Psoas muscle (tissue), 8 donors: ENCODE results near the gene TPCN2. TPM values are rescaled to one million over a fixed set of nuclear protein-coding genes. Genes with fewer than 3 reads are reported as not detected.
A peak's percentile ranks its signal among the peaks of the same experiment; 100 is the strongest.

Experiments used
- ATAC-seq, 4 donors: fragments of 200-7000 bp; cut with Tn5 transposase; one replicate each; pipeline ENCODE4 v1.9.1; 2020; ENCODE audit warnings: moderate library complexity in 3 of 4, mild to moderate bottlenecking in 2 of 4
- DNase-seq, 2 donors: peaks; one replicate each; pipeline ENCODE4 v3.0.0-alpha.2; 2020
- H3K27ac ChIP-seq: fragments of 200-600 bp; one replicate; pipeline ENCODE4 v1.8.0; 2022
- H3K27me3 ChIP-seq, 3 donors: fragments of 200-600 bp in 1 of 3; one replicate each; pipeline versions ENCODE4 v1.6.1 to v1.8.0; 2013 to 2022; ENCODE audit warnings: low read length in 2 of 3, mild to moderate bottlenecking in 2 of 3, moderate library complexity in 1 of 3; ENCODE audit not compliant: insufficient read depth in 3 of 3
- H3K36me3 ChIP-seq, 2 donors: fragments of 200-600 bp in 1 of 2; one replicate each; pipeline versions ENCODE4 v1.6.1 to v1.8.0; 2013 to 2022; ENCODE audit warnings: low read depth in 1 of 2, mild to moderate bottlenecking in 1 of 2, moderate library complexity in 1 of 2; ENCODE audit not compliant: insufficient read depth in 1 of 2
- H3K4me1 ChIP-seq: fragments of 200-600 bp; one replicate; pipeline ENCODE4 v1.8.0; 2022
- H3K4me3 ChIP-seq: fragments of 200-600 bp; one replicate; pipeline ENCODE4 v1.8.0; 2022; ENCODE audit warnings: mild to moderate bottlenecking
- H3K9me3 ChIP-seq: fragments of 200-600 bp; one replicate; pipeline ENCODE4 v1.8.0; 2022
- WGBS, 3 donors: extraction: QIAGEN DNeasy Blood & Tissue Kit; methylation state at CpG; one replicate each; pipeline versions ENCODE4 v1.1.6 to v1.1.7; 2013; 5-methylcytosine and 5-hydroxymethylcytosine counted together
- intact Hi-C, 2 donors: fragments of 100-400 bp; cut with DNase I; formaldehyde crosslinking; loops; one replicate each; pipeline versions ENCODE4 v1.11.0 to v1.14.2; 2022
- polyA plus RNA-seq, 3 donors: library from polyadenylated mRNA; stranded (reverse); fragments of 200-250 nt; gene quantifications; one replicate each; pipeline ENCODE4 v1.2.3, GENCODE V29; 2013
- total RNA-seq, 4 donors: library from RNA; stranded (reverse); fragmentation: NEBNext Ultra II Directional in 2 of 4; extraction: Animal tissue kit (Norgen Biotek cat#: 25700) in 2 of 4; gene quantifications; one replicate each; pipeline versions ENCODE4 v1.2.1 to v1.2.4, GENCODE V29; 2021 to 2023
- TF ChIP-seq, protein P1 (sequence below): fragments of 200-600 bp; IDR thresholded peaks from one replicate; pipeline ENCODE4 v1.8.0; 2022; ENCODE audit warnings: antibody characterized with exemption
- donor health status: healthy with polysubstance abuse.
- donor health status: DM: no; HTN: no; CAD: no; lungs with moderate emphysema.
- donor health status: Bipolar disorder and iron deficiency.
- donor health status: healthy.
- donor health status: DM: yes; HTN: yes; CAD: no.
- donor health status: DM: no; HTN: no; CAD: no.
- donor health status: DM: no; HTN: no; CAD: no.
- donor health status: DM: yes; HTN: yes; CAD: no.

Gene TPCN2
- total and polyA plus RNA-seq, 7 donors, result 2.2 to 6.0 (median 3.5) TPM

- 89 to 94% (median 93%) methylated on average over 7 to 9 of the region's 9 CpGs for WGBS, 3 donors
- peak in 1 of 2 donors; percentile 26 for DNase-seq
- H3K27ac ChIP-seq, result no peak overlapping the region
These were observed 45.3 kb upstream of the TPCN2 start for GRCh38 chr11:69003301-69003865.

GRCh38 chr11:69003866-69004367 lies 44.8 kb upstream of the TPCN2 start:
- TF ChIP-seq, protein P1, sequence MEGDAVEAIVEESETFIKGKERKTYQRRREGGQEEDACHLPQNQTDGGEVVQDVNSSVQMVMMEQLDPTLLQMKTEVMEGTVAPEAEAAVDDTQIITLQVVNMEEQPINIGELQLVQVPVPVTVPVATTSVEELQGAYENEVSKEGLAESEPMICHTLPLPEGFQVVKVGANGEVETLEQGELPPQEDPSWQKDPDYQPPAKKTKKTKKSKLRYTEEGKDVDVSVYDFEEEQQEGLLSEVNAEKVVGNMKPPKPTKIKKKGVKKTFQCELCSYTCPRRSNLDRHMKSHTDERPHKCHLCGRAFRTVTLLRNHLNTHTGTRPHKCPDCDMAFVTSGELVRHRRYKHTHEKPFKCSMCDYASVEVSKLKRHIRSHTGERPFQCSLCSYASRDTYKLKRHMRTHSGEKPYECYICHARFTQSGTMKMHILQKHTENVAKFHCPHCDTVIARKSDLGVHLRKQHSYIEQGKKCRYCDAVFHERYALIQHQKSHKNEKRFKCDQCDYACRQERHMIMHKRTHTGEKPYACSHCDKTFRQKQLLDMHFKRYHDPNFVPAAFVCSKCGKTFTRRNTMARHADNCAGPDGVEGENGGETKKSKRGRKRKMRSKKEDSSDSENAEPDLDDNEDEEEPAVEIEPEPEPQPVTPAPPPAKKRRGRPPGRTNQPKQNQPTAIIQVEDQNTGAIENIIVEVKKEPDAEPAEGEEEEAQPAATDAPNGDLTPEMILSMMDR, result no peak
- no peaks in the 10 kb centered on the region for H3K4me1 ChIP-seq
- intact Hi-C loops, result no loop called here
- peak in 1 of 2 donors; percentile 46 for DNase-seq
- no peak overlapping the region for H3K4me3 ChIP-seq
- no peak overlapping the region for H3K27ac ChIP-seq
- WGBS, 3 donors, result 87 to 94% (median 90%) methylated on average over 20 of the region's 20 CpGs
- ATAC-seq, result no peak
- no peaks in the 10 kb centered on the region for H3K36me3 ChIP-seq
- peaks cover 0 to 73% (median 12%) of the 10 kb centered on the region in 3 donors for H3K27me3 ChIP-seq
- H3K9me3 ChIP-seq, result no peaks in the 10 kb centered on the region

More at GRCh38 chr11:69003301-69003865, 45.3 kb upstream of the TPCN2 start:
- Histone ChIP-seq H3K4me1 (no peaks in the 10 kb centered on the region), H3K4me3 (no peak overlapping the region), H3K27me3 (peaks cover 0 to 76% (median 10%) of the 10 kb centered on the region in 3 donors), H3K9me3 (no peaks in the 10 kb centered on the region), H3K36me3 (no peaks in the 10 kb centered on the region)
- no peak for ATAC-seq
- intact Hi-C loops, result no loop called here
- TF ChIP-seq, protein P1, result no peak

DNA sequence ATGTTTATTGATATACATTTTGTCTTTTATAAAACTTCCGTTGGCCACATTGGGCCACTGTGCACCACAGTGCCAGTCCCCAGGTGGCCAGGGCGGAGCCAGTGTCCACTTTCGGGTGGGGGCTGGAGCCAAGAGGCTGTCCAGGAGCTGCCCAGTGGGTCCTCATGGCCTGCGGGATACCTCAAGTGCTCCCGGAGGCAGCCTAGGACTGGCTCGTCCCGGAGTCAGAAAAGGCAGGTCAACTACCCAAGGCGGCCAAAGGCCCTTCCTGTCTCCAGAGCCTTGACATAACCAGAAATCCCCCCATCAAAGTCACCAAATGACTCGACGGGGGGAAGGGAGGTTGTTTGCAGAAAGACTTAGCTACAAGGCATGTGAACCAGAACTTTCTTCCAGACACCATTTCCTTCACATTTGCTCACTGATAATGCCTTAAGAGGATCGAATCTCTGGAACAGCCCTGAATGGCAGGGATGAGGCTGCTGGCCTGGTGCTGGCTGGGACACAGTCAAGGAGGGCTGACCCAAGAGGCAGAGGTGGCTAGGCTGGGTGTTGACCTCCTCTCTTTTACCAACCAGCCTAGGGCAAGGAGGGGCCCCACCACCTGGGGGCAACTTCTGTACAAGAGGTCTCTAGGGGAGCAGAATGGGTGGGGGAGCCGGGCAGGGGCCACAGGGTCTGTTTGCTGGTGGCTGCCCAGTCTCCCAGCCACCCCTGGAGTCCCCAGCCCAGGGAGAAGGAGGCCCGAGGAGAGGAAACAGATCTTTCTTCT lies 44.1 kb upstream of the TPCN2 start:
- DNase-seq (peak in 1 of 2 donors; percentile 38), ATAC-seq (no peak)
- no peaks in the 10 kb centered on the region for H3K9me3 ChIP-seq
- no peaks in the 10 kb centered on the region for H3K36me3 ChIP-seq
- WGBS, 3 donors, result 84 to 86% (median 86%) methylated on average over 12 to 13 of the region's 13 CpGs
- no peak overlapping the region for H3K4me3 ChIP-seq
- intact Hi-C loops, result no loop called here
- no peak overlapping the region for H3K27ac ChIP-seq
- H3K27me3 ChIP-seq, result peaks cover 0 to 70% (median 15%) of the 10 kb centered on the region in 3 donors
- TF ChIP-seq, protein P1, result no peak
- H3K4me1 ChIP-seq, result no peaks in the 10 kb centered on the region

- no peak overlapping the region for H3K4me3 ChIP-seq
- WGBS, 3 donors, result 87 to 89% (median 89%) methylated on average over 27 of the region's 27 CpGs
- no peaks in the 10 kb centered on the region for H3K36me3 ChIP-seq
- no peaks in the 10 kb centered on the region for H3K9me3 ChIP-seq
- H3K27me3 ChIP-seq, result peaks cover 0 to 64% (median 16%) of the 10 kb centered on the region in 3 donors
- TF ChIP-seq, protein P1, result no peak
- no peaks in the 10 kb centered on the region for H3K4me1 ChIP-seq
- intact Hi-C loops, result no loop called here
- no peak overlapping the region for H3K27ac ChIP-seq
- ATAC-seq (no peak), DNase-seq (peak in 1 of 2 donors; percentile 48)
These were observed 43.5 kb upstream of the TPCN2 start for GRCh38 chr11:69005183-69005630.
